ENCODE measurements around the gene GPRC5B.

Gene GPRC5B

GRCh38 chr16:19874026-19874425 is 10.6 kb downstream of the GPRC5B start:
- DNase-seq: no peak
- no peak for TF ChIP-seq CTCF (IDR thresholded peaks at IDR 0.05; ENCODE audit: low read depth, low read length)
- peaks cover 7% of the 10 kb centered on the region; the same call in 1 of the 2 replicates for H3K36me3 ChIP-seq
- no peak overlapping the region for H3K4me3 ChIP-seq (ENCODE audit: low read depth, low read length)
- no peak overlapping the region for H3K27ac ChIP-seq
- no peaks in the 10 kb centered on the region for H3K27me3 ChIP-seq (ENCODE audit: insufficient read depth, low read depth, severe bottlenecking)
- no peaks in the 10 kb centered on the region for H3K9me3 ChIP-seq (ENCODE audit: severe bottlenecking)

GRCh38 chr16:19872935-19873334 is 11.7 kb downstream of the GPRC5B start:
- no peaks in the 10 kb centered on the region for H3K9me3 ChIP-seq (ENCODE audit: severe bottlenecking)
- peaks cover 7% of the 10 kb centered on the region; the same call in 1 of the 2 replicates for H3K36me3 ChIP-seq
- no peak overlapping the region for H3K27ac ChIP-seq
- no peaks in the 10 kb centered on the region for H3K27me3 ChIP-seq (ENCODE audit: insufficient read depth, low read depth, severe bottlenecking)
- DNase-seq: no peak
- no peak overlapping the region for H3K4me3 ChIP-seq (ENCODE audit: low read depth, low read length)
- TF ChIP-seq CTCF (IDR thresholded peaks at IDR 0.05; ENCODE audit: low read depth, low read length): no peak

- H3K36me3 ChIP-seq: peaks cover 8% of the 10 kb centered on the region; the same call in 1 of the 2 replicates
- no peak for DNase-seq
- no peaks in the 10 kb centered on the region for H3K9me3 ChIP-seq (ENCODE audit: severe bottlenecking)
- TF ChIP-seq CTCF (IDR thresholded peaks at IDR 0.05; ENCODE audit: low read depth, low read length): no peak
- no peaks in the 10 kb centered on the region for H3K27me3 ChIP-seq (ENCODE audit: insufficient read depth, low read depth, severe bottlenecking)
- H3K27ac ChIP-seq: no peak overlapping the region
- no peak overlapping the region for H3K4me3 ChIP-seq (ENCODE audit: low read depth, low read length)
These were observed 12.3 kb downstream of the GPRC5B start for GRCh38 chr16:19872179-19872863.

GRCh38 chr16:19871721-19872120 is 12.9 kb downstream of the GPRC5B start:
- no peak for TF ChIP-seq CTCF (IDR thresholded peaks at IDR 0.05; ENCODE audit: low read depth, low read length)
- peaks cover 11% of the 10 kb centered on the region; the same call in 1 of the 2 replicates for H3K36me3 ChIP-seq
- DNase-seq: no peak
- no peak overlapping the region for H3K27ac ChIP-seq
- H3K27me3 ChIP-seq (ENCODE audit: insufficient read depth, low read depth, severe bottlenecking): no peaks in the 10 kb centered on the region
- no peak overlapping the region for H3K4me3 ChIP-seq (ENCODE audit: low read depth, low read length)
- H3K9me3 ChIP-seq (ENCODE audit: severe bottlenecking): no peaks in the 10 kb centered on the region

GRCh38 chr16:19868421-19868820 is 16.2 kb downstream of the GPRC5B start:
- no peak for TF ChIP-seq CTCF (IDR thresholded peaks at IDR 0.05; ENCODE audit: low read depth, low read length)
- Histone ChIP-seq H3K27me3 (ENCODE audit: insufficient read depth, low read depth, severe bottlenecking) (no peaks in the 10 kb centered on the region), H3K27ac (no peak overlapping the region), H3K4me3 (ENCODE audit: low read depth, low read length) (no peak overlapping the region), H3K9me3 (ENCODE audit: severe bottlenecking) (no peaks in the 10 kb centered on the region), H3K36me3 (peaks cover 16% of the 10 kb centered on the region)
- no peak for DNase-seq

- Histone ChIP-seq H3K9me3 (ENCODE audit: severe bottlenecking) (no peaks in the 10 kb centered on the region), H3K4me3 (ENCODE audit: low read depth, low read length) (no peak overlapping the region), H3K27me3 (ENCODE audit: insufficient read depth, low read depth, severe bottlenecking) (no peaks in the 10 kb centered on the region), H3K27ac (no peak overlapping the region), H3K36me3 (peaks cover 13% of the 10 kb centered on the region)
- no peak for DNase-seq
- no peak for TF ChIP-seq CTCF (IDR thresholded peaks at IDR 0.05; ENCODE audit: low read depth, low read length)
These were observed 20.1 kb downstream of the GPRC5B start for GRCh38 chr16:19864566-19864965.

Measured in WERI-Rb-1 (cell line).